HepG2 (cell line): ENCODE measurements around the gene STIM1.

Source experiments
- RCOR2 ChIP-seq: IDR thresholded peaks from 2 replicates; pipeline ENCODE4 v1.6.1; 2016; ENCODE audit warnings: missing biosample characterization, missing genetic modification reagents
- SIN3A ChIP-seq: IDR thresholded peaks from 2 replicates; pipeline ENCODE4 v1.6.1; 2011; ENCODE audit warnings: low read depth, mild to moderate bottlenecking, control low read depth, low read length, borderline replicate concordance
- SP1 ChIP-seq, 2 experiments: fragments of 450-650 bp in 1 of 2; sonication (generic) in 1 of 2; formaldehyde crosslinking in 1 of 2; IDR thresholded peaks; 2 replicates each; pipeline versions ENCODE4 v1.4.0 to v1.6.1; 2016 to 2020; ENCODE audit warnings: missing genetic modification reagents in 1 of 2
- SP4 ChIP-seq: sonication (generic); formaldehyde crosslinking; IDR thresholded peaks from 2 replicates; pipeline ENCODE4 v1.8.1; 2023; ENCODE audit warnings: mild to moderate bottlenecking, missing genetic modification reagents
- ZFP36L2 ChIP-seq: sonication (generic); formaldehyde crosslinking; IDR thresholded peaks from 2 replicates; pipeline ENCODE4 v1.4.0; 2020; ENCODE audit warnings: missing genetic modification reagents
- ZMAT3 ChIP-seq: sonication (generic); formaldehyde crosslinking; conservative IDR thresholded peaks from 2 replicates; pipeline ENCODE4 v1.7.0; 2021; ENCODE audit warnings: missing genetic modification reagents
- ZNF460 ChIP-seq: sonication (generic); formaldehyde crosslinking; IDR thresholded peaks from 2 replicates; pipeline ENCODE4 v1.5.1; 2020; ENCODE audit warnings: missing genetic modification reagents, mild to moderate bottlenecking, borderline replicate concordance
- TF ChIP-seq, protein P1 (sequence below): sonication (generic); formaldehyde crosslinking; IDR thresholded peaks from 2 replicates; pipeline ENCODE4 v1.5.0; 2020; ENCODE audit warnings: mild to moderate bottlenecking, missing genetic modification reagents, moderate library complexity
- TF ChIP-seq, protein P2 (sequence below): conservative IDR thresholded peaks from 2 replicates; pipeline ENCODE4 v1.6.1; 2018; ENCODE audit warnings: missing genetic modification reagents

DNA sequence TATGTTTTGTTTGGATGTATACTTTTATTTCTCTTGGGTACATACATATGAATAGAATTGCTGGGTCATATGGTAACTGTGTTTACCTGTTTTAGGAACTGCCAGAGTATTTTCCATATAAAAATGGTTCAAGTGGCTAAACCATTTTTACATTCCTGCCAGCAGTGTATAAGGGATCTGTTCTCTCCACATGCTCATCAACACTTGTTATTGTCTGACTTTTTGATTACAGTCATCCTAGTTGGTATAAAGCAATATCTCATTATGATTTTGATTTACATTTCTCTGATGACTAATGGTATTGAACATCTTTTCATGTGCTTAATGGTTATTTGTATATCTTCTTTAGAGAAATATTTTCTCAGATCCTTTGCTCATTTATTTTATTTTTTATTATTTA lies 134.9 kb downstream of the STIM1 start:
- TF ChIP-seq, protein P1, sequence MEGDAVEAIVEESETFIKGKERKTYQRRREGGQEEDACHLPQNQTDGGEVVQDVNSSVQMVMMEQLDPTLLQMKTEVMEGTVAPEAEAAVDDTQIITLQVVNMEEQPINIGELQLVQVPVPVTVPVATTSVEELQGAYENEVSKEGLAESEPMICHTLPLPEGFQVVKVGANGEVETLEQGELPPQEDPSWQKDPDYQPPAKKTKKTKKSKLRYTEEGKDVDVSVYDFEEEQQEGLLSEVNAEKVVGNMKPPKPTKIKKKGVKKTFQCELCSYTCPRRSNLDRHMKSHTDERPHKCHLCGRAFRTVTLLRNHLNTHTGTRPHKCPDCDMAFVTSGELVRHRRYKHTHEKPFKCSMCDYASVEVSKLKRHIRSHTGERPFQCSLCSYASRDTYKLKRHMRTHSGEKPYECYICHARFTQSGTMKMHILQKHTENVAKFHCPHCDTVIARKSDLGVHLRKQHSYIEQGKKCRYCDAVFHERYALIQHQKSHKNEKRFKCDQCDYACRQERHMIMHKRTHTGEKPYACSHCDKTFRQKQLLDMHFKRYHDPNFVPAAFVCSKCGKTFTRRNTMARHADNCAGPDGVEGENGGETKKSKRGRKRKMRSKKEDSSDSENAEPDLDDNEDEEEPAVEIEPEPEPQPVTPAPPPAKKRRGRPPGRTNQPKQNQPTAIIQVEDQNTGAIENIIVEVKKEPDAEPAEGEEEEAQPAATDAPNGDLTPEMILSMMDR (CRISPR knock-in tag): no peak
- TF ChIP-seq RCOR2 (CRISPR knock-in tag): no peak
- no peak for TF ChIP-seq SIN3A
- TF ChIP-seq ZMAT3 (CRISPR knock-in tag): no peak
- TF ChIP-seq, protein P2, sequence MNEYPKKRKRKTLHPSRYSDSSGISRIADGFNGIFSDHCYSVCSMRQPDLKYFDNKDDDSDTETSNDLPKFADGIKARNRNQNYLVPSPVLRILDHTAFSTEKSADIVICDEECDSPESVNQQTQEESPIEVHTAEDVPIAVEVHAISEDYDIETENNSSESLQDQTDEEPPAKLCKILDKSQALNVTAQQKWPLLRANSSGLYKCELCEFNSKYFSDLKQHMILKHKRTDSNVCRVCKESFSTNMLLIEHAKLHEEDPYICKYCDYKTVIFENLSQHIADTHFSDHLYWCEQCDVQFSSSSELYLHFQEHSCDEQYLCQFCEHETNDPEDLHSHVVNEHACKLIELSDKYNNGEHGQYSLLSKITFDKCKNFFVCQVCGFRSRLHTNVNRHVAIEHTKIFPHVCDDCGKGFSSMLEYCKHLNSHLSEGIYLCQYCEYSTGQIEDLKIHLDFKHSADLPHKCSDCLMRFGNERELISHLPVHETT (CRISPR knock-in tag): no peak
- no peak for TF ChIP-seq ZNF460
- no peak for TF ChIP-seq SP1 (IDR thresholded peaks at IDR 0.05)
- no peak for TF ChIP-seq SP1 (CRISPR knock-in tag; IDR thresholded peaks at IDR 0.05)
- TF ChIP-seq ZFP36L2 (CRISPR knock-in tag): no peak
- TF ChIP-seq SP4 (CRISPR knock-in tag): no peak
